Activated T-helper 1 cell treated with anti-CD3 and anti-CD28 coated beads, Interleukin-12 subunit alpha, Interleukin-12 subunit beta, Interleukin-2, Interleukin-4 antibody, amounts not matched to agents 30 ng/mL and 10 ng/mL and 1 ng/mL, durations not matched to agents 14 hours and 24 hours and 36 hours (primary cell): ENCODE data around the gene ST3GAL3. TPM values are rescaled to one million over a fixed set of nuclear protein-coding genes. Genes with fewer than 3 reads are reported as not detected.

Experiments
- DNase-seq: peaks from one replicate; pipeline ENCODE4 v3.0.0; 2021; ENCODE audit warnings: low spot score
- H3K27ac Mint-ChIP-seq: one replicate; pipeline ENCODE4 v1.8.0; 2021; ENCODE audit warnings: mild to moderate bottlenecking, mixed read lengths
- H3K27me3 Mint-ChIP-seq: one replicate; pipeline ENCODE4 v1.8.0; 2022; ENCODE audit warnings: mild to moderate bottlenecking, moderate library complexity, mixed read lengths; ENCODE audit not compliant: insufficient read depth
- H3K36me3 Mint-ChIP-seq: one replicate; pipeline ENCODE4 v1.8.0; 2021; ENCODE audit warnings: low read depth, mixed read lengths
- H3K4me1 Mint-ChIP-seq: one replicate; pipeline ENCODE4 v1.8.0; 2021; ENCODE audit warnings: low read depth, mixed read lengths
- H3K4me3 Mint-ChIP-seq: one replicate; pipeline ENCODE4 v1.8.0; 2021; ENCODE audit warnings: mild to moderate bottlenecking, moderate library complexity, mixed read lengths
- H3K9me3 Mint-ChIP-seq: one replicate; pipeline ENCODE4 v1.8.0; 2021; ENCODE audit warnings: mixed read lengths
- intact Hi-C: fragments of 100-400 bp; cut with micrococcal nuclease; formaldehyde crosslinking; loops from one replicate; pipeline ENCODE4 v1.15.1; 2024
- total RNA-seq: library from RNA; stranded (reverse); gene quantifications from 2 replicates; pipeline ENCODE4 v1.2.3, GENCODE V29; 2022

Gene ST3GAL3
- total RNA-seq, 1 donor from 2014 or later, result 19.0 TPM

- Mint-ChIP-seq H3K4me3 (no peak overlapping the region), H3K4me1 (peaks cover 26% of the 10 kb centered on the region), H3K27me3 (no peaks in the 10 kb centered on the region), H3K36me3 (peaks cover 8% of the 10 kb centered on the region), H3K9me3 (no peaks in the 10 kb centered on the region), H3K27ac (no peak overlapping the region)
- intact Hi-C loops, result no loop called here
- no peak for DNase-seq
Measured at GRCh38 chr1:43951021-43951985, 244.0 kb downstream of the ST3GAL3 start.

- Mint-ChIP-seq H3K4me1 (peaks cover 22% of the 10 kb centered on the region), H3K9me3 (no peaks in the 10 kb centered on the region), H3K27me3 (no peaks in the 10 kb centered on the region), H3K4me3 (no peak overlapping the region), H3K27ac (no peak overlapping the region), H3K36me3 (peaks cover 11% of the 10 kb centered on the region)
- DNase-seq, result no peak
- intact Hi-C loops, result no loop called here
Measured at GRCh38 chr1:43952731-43953346, 245.5 kb downstream of the ST3GAL3 start.

- intact Hi-C loops, result no loop called here
- H3K4me3 Mint-ChIP-seq, result no peak overlapping the region
- H3K4me1 Mint-ChIP-seq, result peaks cover 17% of the 10 kb centered on the region
- DNase-seq, result no peak
- no peak overlapping the region for H3K27ac Mint-ChIP-seq
- peaks cover 13% of the 10 kb centered on the region for H3K36me3 Mint-ChIP-seq
- no peaks in the 10 kb centered on the region for H3K9me3 Mint-ChIP-seq
- H3K27me3 Mint-ChIP-seq, result no peaks in the 10 kb centered on the region
Measured at GRCh38 chr1:43953361-43953760, 246.0 kb downstream of the ST3GAL3 start.

- no peak overlapping the region for H3K27ac Mint-ChIP-seq
- DNase-seq, result no peak
- peaks cover 14% of the 10 kb centered on the region for H3K36me3 Mint-ChIP-seq
- peaks cover 12% of the 10 kb centered on the region for H3K4me1 Mint-ChIP-seq
- H3K27me3 Mint-ChIP-seq, result no peaks in the 10 kb centered on the region
- no peaks in the 10 kb centered on the region for H3K9me3 Mint-ChIP-seq
- no peak overlapping the region for H3K4me3 Mint-ChIP-seq
- intact Hi-C loops, result no loop called here
Measured at GRCh38 chr1:43954036-43954435, 246.7 kb downstream of the ST3GAL3 start.

- Mint-ChIP-seq H3K27me3 (no peaks in the 10 kb centered on the region), H3K27ac (no peak overlapping the region), H3K4me3 (no peak overlapping the region), H3K4me1 (no peaks in the 10 kb centered on the region), H3K9me3 (no peaks in the 10 kb centered on the region), H3K36me3 (peaks cover 9% of the 10 kb centered on the region)
- intact Hi-C loops, result no loop called here
- no peak for DNase-seq
Measured at GRCh38 chr1:43956234-43956633, 248.9 kb downstream of the ST3GAL3 start.

GRCh38 chr1:43957407-43958040 lies 250.2 kb downstream of the ST3GAL3 start:
- intact Hi-C loops, result no loop called here
- H3K4me3 Mint-ChIP-seq, result no peak overlapping the region
- no peaks in the 10 kb centered on the region for H3K27me3 Mint-ChIP-seq
- H3K27ac Mint-ChIP-seq, result no peak overlapping the region
- H3K36me3 Mint-ChIP-seq, result peaks cover 14% of the 10 kb centered on the region
- H3K4me1 Mint-ChIP-seq, result no peaks in the 10 kb centered on the region
- no peak for DNase-seq
- H3K9me3 Mint-ChIP-seq, result no peaks in the 10 kb centered on the region

- no peak overlapping the region for H3K27ac Mint-ChIP-seq
- intact Hi-C loops, result no loop called here
- no peak for DNase-seq
- peaks cover 18% of the 10 kb centered on the region for H3K36me3 Mint-ChIP-seq
- H3K9me3 Mint-ChIP-seq, result no peaks in the 10 kb centered on the region
- H3K4me1 Mint-ChIP-seq, result no peaks in the 10 kb centered on the region
- no peaks in the 10 kb centered on the region for H3K27me3 Mint-ChIP-seq
- no peak overlapping the region for H3K4me3 Mint-ChIP-seq
Measured at GRCh38 chr1:43958351-43959255, 251.3 kb downstream of the ST3GAL3 start.

- no peaks in the 10 kb centered on the region for H3K9me3 Mint-ChIP-seq
- H3K36me3 Mint-ChIP-seq, result peaks cover 18% of the 10 kb centered on the region
- DNase-seq, result no peak
- H3K27me3 Mint-ChIP-seq, result no peaks in the 10 kb centered on the region
- no peak overlapping the region for H3K27ac Mint-ChIP-seq
- H3K4me3 Mint-ChIP-seq, result no peak overlapping the region
- no peaks in the 10 kb centered on the region for H3K4me1 Mint-ChIP-seq
- intact Hi-C loops, result no loop called here
Measured at GRCh38 chr1:43960798-43961197, 253.5 kb downstream of the ST3GAL3 start.

GRCh38 chr1:43961692-43962091 lies 254.4 kb downstream of the ST3GAL3 start:
- Mint-ChIP-seq H3K36me3 (peaks cover 19% of the 10 kb centered on the region), H3K27ac (no peak overlapping the region), H3K4me1 (no peaks in the 10 kb centered on the region), H3K9me3 (no peaks in the 10 kb centered on the region), H3K27me3 (no peaks in the 10 kb centered on the region), H3K4me3 (no peak overlapping the region)
- intact Hi-C loops, result no loop called here
- DNase-seq, result no peak

GRCh38 chr1:43962324-43962723 lies 255.0 kb downstream of the ST3GAL3 start:
- no peaks in the 10 kb centered on the region for H3K9me3 Mint-ChIP-seq
- H3K27me3 Mint-ChIP-seq, result no peaks in the 10 kb centered on the region
- no peaks in the 10 kb centered on the region for H3K4me1 Mint-ChIP-seq
- intact Hi-C loops, result no loop called here
- DNase-seq, result no peak
- H3K36me3 Mint-ChIP-seq, result peaks cover 17% of the 10 kb centered on the region
- no peak overlapping the region for H3K4me3 Mint-ChIP-seq
- no peak overlapping the region for H3K27ac Mint-ChIP-seq

- no peak for DNase-seq
- Mint-ChIP-seq H3K4me3 (no peak overlapping the region), H3K27ac (no peak overlapping the region), H3K9me3 (no peaks in the 10 kb centered on the region), H3K36me3 (peaks cover 17% of the 10 kb centered on the region), H3K27me3 (no peaks in the 10 kb centered on the region), H3K4me1 (no peaks in the 10 kb centered on the region)
- intact Hi-C loops, result no loop called here
Measured at GRCh38 chr1:43963006-43963405, 255.7 kb downstream of the ST3GAL3 start.

GRCh38 chr1:43963890-43964289 lies 256.6 kb downstream of the ST3GAL3 start:
- no peaks in the 10 kb centered on the region for H3K4me1 Mint-ChIP-seq
- intact Hi-C loops, result no loop called here
- no peaks in the 10 kb centered on the region for H3K27me3 Mint-ChIP-seq
- no peak overlapping the region for H3K27ac Mint-ChIP-seq
- H3K4me3 Mint-ChIP-seq, result no peak overlapping the region
- DNase-seq, result no peak
- H3K9me3 Mint-ChIP-seq, result no peaks in the 10 kb centered on the region
- H3K36me3 Mint-ChIP-seq, result peaks cover 13% of the 10 kb centered on the region
